Mesenteric fat pad (tissue), 1 donor: Measurements from ENCODE around the gene CPNE5. TPM values are rescaled to one million over a fixed set of nuclear protein-coding genes. Genes with fewer than 3 reads are reported as not detected.

Experiments
- DNase-seq: peaks from one replicate; pipeline ENCODE4 v3.0.0-alpha.2; 2020; ENCODE audit warnings: low spot score
- total RNA-seq: library from RNA; stranded (reverse); fragmentation: NEBNext Ultra II Directional; extraction: Animal tissue kit (Norgen Biotek cat#: 25700); gene quantifications from one replicate; pipeline ENCODE4 v1.2.1, GENCODE V29; 2021
- donor health status: DM: yes; HTN: yes; CAD: no.

CPNE5 gene
- total RNA-seq, 1 donor from 2014 or later: 2.8 TPM

DNA sequence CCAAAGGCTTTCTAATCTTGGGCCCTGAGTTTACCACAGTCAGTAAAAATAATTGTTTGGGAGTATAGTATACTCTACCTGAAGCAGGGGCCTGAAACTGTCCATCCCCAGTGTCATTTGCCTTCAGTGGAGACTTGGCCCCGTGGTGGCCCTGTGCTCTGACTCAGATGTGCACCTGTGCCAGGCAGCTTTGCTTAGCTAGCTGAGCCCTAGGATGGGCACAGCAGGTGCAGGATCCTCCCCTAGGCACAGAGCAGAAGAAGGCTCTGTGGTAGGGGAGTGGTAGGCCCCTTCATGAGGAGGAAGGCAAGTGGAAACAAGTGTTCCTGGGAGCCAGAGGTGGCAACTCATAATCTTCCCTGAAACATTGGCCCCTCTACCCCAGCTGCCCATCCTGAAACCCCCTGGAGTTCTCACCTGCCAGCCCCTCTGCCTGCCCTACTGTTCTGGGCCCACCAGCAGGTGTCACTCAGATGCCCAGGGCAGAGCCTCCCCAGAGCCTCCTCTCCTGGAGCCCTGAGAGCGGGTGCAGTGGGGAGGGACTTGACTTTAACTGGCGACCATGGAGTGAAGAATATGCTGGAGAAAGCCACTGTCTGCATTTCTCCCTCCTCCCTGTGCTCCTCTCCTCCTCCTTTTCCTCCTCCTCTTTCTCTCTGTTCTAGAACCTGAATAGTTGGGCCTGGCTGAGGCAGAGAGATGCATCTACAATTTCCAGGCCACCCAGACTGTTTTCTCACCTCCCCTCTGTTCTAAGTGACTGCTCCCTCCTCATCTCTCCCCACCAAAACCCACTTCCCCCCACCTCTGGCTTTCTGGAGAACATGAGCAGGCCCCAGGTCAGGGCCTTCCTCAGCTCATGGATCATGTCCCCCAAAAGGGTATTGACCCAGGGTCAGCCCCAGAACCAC is 2.9 kb downstream of the CPNE5 start:
- no peak for DNase-seq

DNA sequence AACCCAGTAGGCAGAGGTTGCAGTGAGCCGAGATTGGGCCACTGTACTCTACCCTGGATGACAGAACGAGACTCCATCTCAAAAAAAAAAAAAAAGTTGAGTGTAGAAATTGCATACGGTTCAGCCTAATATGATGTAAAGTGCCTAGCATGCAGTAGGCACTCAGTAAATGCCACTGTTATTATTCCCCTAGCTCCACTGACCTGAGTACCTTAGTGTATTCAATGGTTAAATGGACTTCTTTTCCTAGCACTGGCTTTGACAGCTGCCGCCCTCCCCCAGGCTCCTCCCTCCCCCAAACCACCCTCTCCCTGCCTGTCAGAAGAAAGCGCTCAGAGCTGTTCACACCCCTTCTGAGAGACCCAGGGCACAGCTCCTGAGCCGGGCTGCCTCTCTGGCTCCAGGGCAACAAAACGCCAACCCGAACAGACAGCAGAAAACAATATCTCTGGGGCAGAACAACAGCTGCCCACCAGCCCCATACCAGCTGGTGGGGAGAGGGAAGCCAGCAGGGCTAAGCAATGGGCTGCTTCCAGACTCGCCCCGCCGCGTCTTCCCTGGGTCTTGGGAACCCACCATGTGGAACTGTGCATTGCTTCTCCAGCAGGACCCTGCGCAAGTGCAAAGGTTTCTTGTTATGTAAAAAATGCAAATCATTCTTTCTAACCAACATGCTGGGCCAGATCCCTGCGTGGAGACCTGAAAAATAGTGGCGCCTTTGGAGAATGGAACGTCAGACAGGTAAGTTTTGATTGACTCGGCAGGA is 4.5 kb downstream of the CPNE5 start:
- no peak for DNase-seq

DNA sequence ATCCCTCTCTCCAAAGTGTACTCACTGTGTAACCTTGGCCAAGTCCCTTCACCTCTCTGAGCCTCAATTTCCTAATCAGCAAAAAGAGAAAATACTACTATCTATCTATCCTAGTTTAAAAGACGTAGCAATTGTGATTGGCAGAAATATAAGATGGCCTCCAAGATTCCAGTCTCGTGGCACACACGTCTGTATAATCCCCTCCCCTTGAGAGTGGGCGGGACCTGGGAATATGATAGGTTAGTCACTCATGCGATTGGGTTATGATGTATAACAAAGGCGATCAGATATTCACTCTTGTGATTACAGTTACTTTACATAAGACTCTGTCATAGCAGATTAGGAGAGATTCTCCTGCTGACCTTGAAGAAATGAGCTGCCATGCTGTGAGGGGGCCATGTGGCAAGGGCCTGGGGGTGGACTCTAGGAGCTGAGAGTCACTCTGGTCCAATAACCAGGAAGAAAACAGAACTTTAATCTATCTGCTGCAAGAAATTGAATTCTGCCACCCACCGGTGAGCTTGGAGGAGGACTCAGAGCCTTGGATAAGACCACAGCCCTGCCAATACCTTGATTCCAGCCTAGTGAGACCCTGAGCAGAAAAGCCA is 6.0 kb downstream of the CPNE5 start:
- no peak for DNase-seq

DNA sequence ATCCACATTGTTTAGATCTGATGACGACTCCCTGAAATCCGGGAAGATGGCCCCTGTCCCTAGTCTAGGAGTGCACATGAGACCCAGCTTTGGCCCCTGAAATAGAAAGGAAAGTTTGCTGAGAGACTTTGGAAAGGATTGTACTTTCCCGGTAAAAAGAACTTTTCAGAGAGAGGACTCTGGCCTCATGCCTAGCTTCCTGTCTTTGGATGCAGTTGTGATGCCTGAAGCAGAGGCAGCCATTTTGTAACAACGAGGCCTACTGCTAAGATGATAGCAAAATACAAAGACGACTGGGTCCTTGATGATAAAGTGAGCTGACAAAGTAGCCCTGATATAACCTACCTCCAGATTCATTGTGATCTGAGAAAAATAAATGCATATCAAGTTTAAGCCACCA is 6.9 kb downstream of the CPNE5 start:
- no peak for DNase-seq

DNA sequence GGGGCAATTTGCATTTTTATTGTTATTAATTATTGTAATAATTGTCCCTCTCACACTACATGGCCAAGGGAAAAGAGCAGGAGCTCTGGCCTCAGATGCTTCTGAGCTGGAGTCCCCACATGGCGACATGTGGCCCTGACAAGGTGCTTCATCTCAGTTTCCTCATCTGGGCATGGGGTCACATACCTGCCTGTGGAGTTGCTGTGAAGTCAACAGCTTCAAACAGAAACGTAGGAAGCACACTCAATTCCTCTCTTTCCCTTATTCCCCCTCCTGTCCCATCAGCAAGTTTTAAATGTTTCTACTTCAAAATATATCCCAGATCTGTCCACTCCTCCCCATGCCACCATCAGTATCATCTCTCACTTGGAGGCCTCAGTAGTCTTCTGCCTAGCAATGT is 8.7 kb downstream of the CPNE5 start:
- no peak for DNase-seq

DNA sequence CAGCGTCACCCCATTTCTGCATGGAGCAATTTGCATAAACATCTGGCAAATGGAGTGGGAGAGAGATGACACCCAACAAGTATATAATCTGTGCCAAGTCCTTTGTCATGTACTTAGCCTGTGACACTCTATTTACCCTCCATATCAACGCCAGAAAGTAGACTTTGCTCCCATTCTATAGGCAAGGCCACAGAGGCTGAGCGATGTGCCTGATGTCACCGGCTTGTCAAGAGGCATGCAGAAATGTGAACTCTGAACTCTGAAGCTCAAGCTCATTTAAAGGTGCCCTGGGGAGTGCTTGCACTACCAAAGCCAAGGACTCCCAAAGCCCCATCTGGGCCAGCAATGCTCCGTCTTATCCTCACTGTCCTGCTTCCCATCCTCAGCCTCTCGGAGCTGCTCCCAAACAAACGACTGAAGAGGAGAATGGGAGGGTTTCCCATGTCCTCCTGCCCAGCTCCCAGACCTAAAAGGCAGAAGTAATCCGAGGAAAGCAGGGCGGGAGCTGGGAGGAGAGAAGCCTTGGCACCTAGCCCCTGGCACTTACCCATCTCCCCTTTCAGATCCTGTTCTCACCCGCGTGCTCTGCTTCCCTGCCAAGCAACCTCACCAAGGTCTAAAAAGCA is 9.2 kb downstream of the CPNE5 start:
- DNase-seq: no peak

DNA sequence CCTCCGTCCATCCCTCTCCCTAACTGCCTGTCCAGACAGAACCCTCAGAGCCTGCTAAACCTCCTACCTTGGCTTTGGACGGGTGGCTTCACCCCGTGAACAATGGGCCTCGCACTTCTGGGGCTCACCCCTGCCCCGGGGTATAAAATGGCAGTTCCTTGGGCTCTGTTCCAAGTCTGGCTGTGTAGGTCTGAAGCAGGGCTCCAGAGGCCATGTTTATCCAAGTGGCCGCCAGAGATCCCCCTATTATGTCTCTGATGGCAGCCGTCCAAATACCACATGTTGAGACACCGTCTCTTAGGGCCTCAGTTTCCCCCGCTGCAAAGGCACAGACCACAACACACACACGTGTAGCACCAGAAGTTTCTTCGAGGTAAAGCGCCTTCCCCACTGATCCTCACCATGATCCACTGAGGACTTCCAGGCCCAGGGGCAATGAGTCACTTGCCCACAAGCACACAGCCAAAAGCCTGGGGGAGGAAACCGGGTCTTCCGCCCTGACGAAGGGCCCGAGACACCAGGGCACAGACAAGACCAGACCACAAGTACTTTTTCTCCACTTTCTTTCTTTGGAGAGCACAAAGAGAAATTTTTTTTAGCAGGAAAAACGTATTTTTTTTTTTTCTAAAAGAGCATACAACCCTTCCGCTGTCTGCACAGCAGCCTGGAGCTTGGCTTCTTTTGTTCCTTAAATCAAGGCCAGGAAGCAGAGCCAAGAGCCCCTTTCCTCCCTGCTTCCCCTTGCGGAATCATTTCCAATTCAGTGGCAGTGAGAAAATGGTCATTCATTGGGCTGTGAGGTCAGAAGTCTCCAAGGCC is 11.8 kb downstream of the CPNE5 start:
- DNase-seq: no peak

DNA sequence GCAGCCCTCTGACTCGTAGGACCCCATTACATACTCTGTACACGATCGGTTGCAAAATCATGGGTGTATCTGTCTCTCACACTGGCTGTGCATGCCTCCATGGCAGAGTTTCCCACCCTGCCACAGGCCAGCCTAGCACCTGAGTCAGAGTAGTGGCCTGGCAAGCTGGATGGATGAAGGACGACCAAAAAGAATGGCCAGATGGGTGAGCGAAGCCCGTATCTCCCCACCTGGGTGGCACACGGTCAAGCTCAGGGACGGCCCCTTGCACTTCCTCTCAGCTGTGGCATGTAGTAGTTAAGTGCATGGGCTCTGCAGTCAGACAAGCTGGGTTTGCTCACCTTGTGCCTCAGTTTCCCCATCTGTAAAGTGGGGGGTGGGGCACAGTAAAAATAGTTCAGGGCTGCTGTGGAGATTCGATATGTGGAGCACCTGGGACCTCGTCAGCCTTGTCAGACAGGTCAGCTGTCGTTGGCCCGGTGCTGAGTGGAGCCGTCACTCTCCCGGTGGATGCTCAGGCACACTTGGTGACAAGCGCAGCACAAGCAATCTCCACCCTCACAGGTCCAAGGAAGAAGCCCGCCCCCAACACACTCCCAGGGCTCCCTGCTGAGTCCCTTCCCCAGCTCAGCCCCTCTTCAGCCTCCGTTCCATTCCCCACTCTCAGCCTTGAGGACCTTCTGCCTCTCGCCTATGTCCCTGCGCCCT is 12.6 kb downstream of the CPNE5 start:
- DNase-seq: no peak

DNA sequence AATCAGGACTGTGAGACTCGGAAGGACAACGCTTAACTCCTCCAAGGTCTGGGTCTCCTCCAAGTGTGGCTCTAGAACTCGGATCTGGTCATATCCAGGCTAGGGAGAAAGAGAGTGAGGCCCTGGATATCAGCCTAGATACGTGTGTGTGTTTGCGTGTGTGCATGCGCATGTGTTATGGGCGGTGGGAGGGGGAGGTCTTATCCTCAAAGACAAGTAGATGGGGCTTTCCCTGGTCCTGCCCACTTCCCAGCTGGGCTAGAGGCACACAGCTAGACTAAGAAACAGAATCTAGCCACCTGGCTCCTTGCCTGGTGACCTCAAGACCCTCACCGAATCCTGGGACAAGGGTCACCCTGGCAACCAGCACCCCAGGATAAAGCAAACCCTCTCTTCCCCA is 13.2 kb downstream of the CPNE5 start:
- DNase-seq: no peak

DNA sequence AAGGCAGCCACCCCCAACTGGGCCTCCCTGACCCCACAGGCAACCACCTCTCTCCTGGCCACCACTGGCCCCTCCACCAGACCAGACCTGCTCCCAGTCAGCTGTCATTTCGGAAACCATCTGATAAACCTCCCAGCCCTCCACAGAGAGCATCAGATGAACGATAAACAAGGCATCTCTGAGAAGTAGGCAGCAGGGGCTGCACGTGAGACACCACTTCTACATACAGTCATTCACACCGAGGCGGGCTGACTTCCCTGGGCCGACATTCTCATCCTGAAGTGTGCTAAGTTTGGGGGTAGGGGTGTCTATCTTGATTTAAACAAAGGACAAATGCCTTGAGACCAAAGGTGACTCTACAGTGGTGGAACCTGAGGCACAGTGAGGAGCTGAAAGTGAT is 13.8 kb downstream of the CPNE5 start:
- no peak for DNase-seq

DNA sequence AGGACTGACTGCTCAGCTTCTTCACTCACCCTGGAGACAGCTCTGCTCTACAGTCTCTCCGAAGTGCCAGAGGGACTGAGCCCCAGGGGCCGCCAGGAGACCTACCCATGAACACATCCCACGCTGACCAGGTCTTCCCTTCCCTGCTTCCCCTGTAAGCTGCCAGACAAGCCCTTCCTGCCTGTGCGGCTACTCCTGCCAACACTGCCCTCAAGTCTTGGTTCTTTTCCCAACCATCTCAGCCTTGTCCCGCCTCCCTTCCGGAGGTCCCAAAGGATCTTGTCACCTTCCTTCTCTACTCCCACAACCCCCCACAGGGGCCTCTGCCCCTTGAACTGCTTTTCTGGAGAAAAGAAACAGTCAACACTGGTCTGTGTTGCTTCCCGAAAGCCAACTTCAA is 15.0 kb downstream of the CPNE5 start:
- no peak for DNase-seq

DNA sequence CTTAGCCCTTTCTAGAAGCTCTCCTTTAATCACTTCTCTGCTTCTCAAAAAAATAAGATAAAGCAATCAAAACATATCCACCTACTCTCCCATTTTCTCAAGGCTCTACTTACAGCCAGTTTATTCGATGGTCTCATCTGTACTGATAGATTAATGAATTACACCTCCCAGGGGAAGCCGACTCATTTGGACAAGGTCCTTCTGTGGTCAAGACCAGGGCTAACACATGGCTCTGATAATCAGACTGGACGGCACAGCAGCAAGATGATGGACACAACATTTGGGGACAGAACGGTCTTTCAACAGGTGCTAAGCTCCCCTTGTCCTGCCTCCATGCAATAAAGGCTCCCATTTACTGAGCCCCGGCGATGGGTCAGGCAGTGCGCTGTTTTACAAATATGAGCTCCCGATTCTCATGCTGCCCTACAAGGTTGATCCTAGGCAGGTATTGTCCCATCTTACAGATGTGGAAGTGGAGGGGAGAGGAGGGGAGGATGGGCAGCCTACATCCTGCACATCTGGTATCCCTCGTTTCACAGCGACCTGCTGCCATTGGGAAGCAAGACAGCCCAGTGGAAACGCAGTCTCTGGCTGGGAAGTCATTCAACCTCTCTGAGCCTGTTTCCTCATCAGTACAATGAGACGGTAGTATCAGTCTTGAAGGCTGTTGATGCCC is 15.7 kb downstream of the CPNE5 start:
- DNase-seq: no peak

DNA sequence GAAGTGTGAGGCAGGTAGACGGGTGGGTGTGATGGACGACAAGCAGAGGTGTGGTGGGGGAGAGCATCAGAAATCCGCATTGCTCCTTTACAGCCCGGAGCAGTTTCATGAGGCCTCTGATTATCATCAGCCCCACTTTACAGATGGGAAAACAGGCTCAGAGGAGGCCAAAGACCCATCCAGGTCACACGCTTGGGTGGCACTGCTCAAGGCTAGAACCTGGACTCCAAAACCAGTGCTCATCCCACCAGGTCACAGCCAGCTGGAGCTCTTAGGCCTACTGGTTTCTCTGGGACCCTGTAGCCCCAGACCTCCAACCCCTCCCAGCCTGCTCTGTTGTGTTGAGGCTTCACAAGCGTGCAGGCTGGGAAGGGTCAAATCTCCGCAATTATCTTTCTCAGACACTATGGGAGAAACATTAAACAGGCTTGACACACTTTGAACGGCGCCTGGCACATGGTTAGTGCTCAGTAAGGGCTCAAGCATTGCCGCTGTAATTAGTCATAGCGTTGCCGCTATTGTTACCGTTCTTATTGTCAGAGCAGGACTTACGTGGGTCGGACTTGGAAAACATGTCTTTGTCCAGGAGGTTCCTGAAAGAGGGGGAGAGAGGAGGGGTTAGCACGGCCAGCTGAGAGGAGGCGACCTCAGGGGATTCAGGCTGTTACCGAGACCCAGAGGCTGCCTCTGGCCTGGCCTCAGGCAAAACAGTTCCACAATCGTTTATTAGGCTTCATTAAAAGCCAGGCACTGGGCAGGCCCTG is 16.6 kb downstream of the CPNE5 start:
- DNase-seq: no peak

DNA sequence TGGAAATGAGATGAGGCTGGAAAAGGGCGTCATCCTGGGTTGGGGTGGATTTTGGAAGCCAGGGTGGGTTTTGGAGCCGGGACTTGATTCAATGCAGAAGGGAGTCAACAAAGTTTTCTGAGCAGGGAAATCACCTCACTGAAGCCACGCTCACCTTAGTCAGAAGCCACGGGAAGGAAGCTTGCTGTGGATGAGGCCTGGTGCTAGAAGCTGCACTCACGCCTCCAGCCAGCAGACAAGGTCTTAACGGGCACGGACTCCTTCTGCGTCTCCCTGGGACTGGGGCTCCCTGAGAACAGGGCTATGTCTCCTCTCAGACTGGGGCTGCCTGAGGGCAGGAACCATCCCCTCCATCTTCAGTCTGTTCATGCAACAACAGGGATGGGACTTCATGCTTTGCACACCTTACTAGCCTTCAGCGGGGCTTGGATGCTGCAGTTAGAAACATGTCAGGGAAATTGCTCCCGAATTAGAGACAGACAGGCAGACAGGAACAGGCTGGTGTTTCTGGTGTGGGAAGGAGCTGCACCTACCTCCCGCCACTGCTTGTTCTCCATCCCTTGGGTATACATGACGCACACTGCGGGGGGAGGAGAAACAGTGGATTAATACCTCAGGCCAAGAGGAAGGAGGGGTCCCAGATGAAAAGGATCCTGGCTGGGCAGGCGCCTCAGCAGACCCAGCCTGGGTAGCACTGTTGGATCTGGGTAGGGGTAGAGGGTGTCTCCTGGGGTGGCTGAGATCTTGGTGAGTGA is 17.5 kb downstream of the CPNE5 start:
- DNase-seq: no peak

DNA sequence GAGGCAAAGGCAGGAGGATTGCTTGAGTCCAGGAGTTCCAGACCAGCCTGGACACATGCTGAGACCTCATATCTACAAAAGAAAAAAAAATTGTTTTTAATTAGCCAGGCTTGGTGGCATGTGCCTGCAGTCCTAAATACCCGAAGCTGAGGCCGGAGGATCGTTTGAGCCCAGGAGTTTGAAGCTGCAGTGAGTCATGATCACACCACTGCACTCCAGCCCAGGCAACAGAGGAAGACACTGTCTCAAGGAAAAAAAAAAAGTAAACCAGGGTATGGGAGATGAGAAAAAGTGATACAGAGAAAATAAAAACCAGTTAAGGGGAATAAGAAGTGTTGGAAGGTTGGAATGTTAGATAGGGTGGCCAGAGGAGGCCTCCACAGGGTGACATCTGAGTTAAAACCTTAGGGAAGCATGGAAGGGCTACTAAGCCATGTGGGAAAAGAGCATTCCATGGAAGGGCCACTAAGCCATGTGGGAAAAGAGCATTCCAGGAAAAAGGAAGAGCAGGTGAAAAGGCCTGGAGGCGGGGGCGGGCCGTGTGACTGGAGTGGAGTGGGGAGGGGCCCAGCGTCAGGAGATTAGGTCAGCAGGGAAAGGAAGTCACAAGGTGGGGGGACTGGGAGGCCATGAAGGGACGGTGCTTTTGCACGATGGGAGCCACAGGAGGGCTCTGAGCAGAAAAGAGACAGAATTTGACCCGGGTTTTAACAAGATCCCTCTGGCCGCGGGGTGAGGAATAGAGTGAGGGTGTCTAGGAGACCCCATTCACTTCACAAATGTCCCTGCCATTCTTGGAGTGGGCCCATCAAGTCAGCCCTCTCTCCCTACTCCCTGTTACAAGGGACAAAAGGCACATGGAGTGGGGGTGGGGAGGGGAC is 18.3 kb downstream of the CPNE5 start:
- DNase-seq: no peak

DNA sequence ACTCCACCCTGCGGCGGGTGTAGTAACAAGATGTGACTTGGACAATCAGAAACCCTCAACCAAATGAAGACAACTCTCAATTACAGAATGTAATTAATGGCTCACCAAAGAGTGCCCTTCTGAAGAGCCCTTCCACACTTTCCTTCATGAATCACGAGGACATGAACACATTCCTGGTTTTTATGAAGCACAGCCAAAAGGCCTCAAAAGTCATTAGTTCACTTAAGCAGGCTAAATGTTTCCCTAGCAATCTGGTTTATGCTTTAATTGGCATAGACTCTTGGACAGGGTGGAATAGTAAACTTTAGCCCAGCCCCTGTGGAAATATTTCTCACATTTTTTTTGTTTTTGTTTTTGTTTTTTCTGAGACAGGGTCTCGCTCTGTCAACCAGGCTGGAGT is 20.5 kb downstream of the CPNE5 start:
- no peak for DNase-seq

DNA sequence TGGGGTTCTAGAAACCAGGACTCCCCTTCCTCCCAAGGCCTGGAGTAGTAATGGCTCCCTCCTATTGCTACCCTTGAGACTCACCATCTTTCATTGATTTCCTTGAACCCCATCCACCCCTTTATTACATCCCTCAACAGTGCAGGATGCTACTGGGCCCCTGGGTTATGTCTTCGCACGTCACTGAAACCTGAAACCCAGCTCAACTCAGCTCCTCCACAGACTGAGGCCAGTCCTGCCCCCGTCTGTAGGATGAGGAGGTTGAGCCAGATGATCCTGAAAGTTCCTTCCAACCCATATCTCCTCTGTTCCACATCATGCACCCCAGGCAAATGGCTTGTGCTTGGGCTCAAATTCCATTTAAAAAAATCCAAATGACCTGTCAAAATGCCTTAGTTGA is 21.4 kb downstream of the CPNE5 start:
- DNase-seq: no peak
